Nephron progenitor cell (in vitro differentiated cells): ENCODE results near the gene FOXK2.

Experiments
- DNase-seq: peaks from one replicate; pipeline ENCODE4 v3.0.0; 2021
- H3K27ac Mint-ChIP-seq: 2 replicates; pipeline ENCODE4 v1.8.0; 2021; ENCODE audit warnings: mild to moderate bottlenecking, moderate library complexity, mixed read lengths
- H3K27me3 Mint-ChIP-seq: 2 replicates; pipeline ENCODE4 v1.8.0; 2021; ENCODE audit warnings: mild to moderate bottlenecking, low read depth, mixed read lengths; ENCODE audit not compliant: poor library complexity
- H3K36me3 Mint-ChIP-seq: 2 replicates; pipeline ENCODE4 v1.8.0; 2021; ENCODE audit warnings: low read depth, mixed read lengths
- H3K4me1 Mint-ChIP-seq: 2 replicates; pipeline ENCODE4 v1.8.0; 2021; ENCODE audit warnings: mixed read lengths
- H3K4me3 Mint-ChIP-seq: 2 replicates; pipeline ENCODE4 v1.8.0; 2021; ENCODE audit warnings: mild to moderate bottlenecking, moderate library complexity, mixed read lengths
- H3K9me3 Mint-ChIP-seq: 2 replicates; pipeline ENCODE4 v1.8.0; 2021; ENCODE audit warnings: mild to moderate bottlenecking, moderate library complexity, mixed read lengths
- TF ChIP-seq, protein P1 (sequence below): fragments of 200-600 bp; sonication (generic); IDR thresholded peaks from 2 replicates; pipeline ENCODE4 v1.5.0; 2021; ENCODE audit warnings: antibody characterized with exemption

The FOXK2 gene

DNA sequence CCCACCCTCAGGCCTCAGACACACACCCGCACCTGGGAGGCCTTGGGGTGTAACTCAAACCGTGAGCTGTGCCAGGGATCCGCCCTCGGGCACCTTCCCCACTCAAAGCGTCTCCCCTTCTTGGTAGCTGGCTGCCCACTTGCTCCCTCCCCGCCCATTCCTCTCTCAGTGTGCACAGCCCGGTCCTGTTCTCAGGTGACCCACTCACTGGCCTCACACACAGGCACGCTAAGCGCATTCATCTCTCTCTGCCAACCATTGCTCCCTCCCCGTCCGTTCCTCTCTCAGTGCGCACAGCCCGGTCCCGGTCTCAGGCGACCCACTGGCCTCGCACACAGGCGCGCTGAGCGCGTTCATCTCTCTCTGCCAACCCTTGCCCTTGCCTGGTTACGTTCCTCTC is 107.9 kb downstream of the FOXK2 start:
- Mint-ChIP-seq H3K4me3 (no peak overlapping the region), H3K9me3 (no peaks in the 10 kb centered on the region), H3K4me1 (peaks cover 6% of the 10 kb centered on the region), H3K27me3 (peaks cover 4% of the 10 kb centered on the region), H3K27ac (peak overlapping the region; percentile 6), H3K36me3 (peaks cover 56% of the 10 kb centered on the region)
- no peak for DNase-seq
- TF ChIP-seq, protein P1, sequence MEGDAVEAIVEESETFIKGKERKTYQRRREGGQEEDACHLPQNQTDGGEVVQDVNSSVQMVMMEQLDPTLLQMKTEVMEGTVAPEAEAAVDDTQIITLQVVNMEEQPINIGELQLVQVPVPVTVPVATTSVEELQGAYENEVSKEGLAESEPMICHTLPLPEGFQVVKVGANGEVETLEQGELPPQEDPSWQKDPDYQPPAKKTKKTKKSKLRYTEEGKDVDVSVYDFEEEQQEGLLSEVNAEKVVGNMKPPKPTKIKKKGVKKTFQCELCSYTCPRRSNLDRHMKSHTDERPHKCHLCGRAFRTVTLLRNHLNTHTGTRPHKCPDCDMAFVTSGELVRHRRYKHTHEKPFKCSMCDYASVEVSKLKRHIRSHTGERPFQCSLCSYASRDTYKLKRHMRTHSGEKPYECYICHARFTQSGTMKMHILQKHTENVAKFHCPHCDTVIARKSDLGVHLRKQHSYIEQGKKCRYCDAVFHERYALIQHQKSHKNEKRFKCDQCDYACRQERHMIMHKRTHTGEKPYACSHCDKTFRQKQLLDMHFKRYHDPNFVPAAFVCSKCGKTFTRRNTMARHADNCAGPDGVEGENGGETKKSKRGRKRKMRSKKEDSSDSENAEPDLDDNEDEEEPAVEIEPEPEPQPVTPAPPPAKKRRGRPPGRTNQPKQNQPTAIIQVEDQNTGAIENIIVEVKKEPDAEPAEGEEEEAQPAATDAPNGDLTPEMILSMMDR: no peak

DNA sequence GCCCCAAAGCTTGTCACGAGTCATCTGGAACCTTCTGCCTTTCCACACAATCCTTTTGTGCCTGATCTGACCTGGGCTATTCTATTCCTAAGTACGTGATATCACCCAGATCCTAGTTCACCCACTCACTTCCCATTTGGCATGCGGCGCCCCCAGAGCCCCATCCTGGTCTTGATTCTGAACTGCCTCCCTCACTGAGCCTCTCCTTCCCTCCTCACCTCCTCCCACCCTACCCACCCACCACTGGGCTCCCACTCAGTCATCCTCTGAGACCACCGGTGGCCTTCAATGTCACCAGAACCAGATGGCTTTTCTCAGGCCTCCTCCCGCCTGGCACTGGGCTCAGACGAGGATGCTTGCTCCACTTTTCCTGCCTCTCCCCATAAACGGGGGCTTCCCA is 110.2 kb downstream of the FOXK2 start:
- H3K4me1 Mint-ChIP-seq: no peaks in the 10 kb centered on the region
- H3K27me3 Mint-ChIP-seq: peaks cover 2% of the 10 kb centered on the region
- TF ChIP-seq, protein P1: no peak
- no peaks in the 10 kb centered on the region for H3K9me3 Mint-ChIP-seq
- H3K4me3 Mint-ChIP-seq: no peak overlapping the region
- peak overlapping the region; percentile 89 for H3K27ac Mint-ChIP-seq
- H3K36me3 Mint-ChIP-seq: peaks cover 51% of the 10 kb centered on the region
- DNase-seq: no peak

GRCh38 chr17:82630212-82630611 is 110.7 kb downstream of the FOXK2 start:
- DNase-seq: no peak
- Mint-ChIP-seq H3K9me3 (no peaks in the 10 kb centered on the region), H3K27ac (peak overlapping the region; percentile 68), H3K4me1 (no peaks in the 10 kb centered on the region), H3K36me3 (peaks cover 50% of the 10 kb centered on the region), H3K27me3 (peaks cover 2% of the 10 kb centered on the region), H3K4me3 (no peak overlapping the region)
- TF ChIP-seq, protein P1: no peak

DNA sequence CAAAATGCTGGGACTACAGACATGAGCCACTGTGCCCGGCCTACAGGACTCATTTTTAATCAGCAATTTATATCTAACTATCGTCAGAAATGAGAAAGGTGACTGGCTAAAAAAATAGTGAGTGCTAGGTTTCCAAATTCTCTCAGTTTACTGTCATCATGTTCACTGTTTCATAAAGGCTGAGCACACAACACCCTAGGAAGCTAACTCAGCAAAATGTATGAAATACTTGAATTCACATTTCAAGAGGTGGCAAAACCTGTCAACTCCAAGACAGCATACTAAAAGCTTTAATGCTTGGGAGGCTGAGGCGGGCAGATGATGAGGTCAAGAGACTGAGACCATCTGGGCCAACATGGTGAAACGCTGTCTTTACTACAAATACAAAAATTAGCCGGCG is 112.0 kb downstream of the FOXK2 start:
- Mint-ChIP-seq H3K4me3 (no peak overlapping the region), H3K36me3 (peaks cover 48% of the 10 kb centered on the region)
- no peak for DNase-seq

GRCh38 chr17:82632451-82632850 is 112.9 kb downstream of the FOXK2 start:
- H3K4me1 Mint-ChIP-seq: peaks cover 14% of the 10 kb centered on the region
- H3K27me3 Mint-ChIP-seq: peaks cover 2% of the 10 kb centered on the region
- DNase-seq: no peak
- H3K27ac Mint-ChIP-seq: no peak overlapping the region
- peaks cover 48% of the 10 kb centered on the region for H3K36me3 Mint-ChIP-seq
- no peaks in the 10 kb centered on the region for H3K9me3 Mint-ChIP-seq
- H3K4me3 Mint-ChIP-seq: no peak overlapping the region
- TF ChIP-seq, protein P1: no peak

More for the DNA sequence above, 112.0 kb downstream of the FOXK2 start:
- peaks cover 2% of the 10 kb centered on the region for H3K27me3 Mint-ChIP-seq
- no peak overlapping the region for H3K27ac Mint-ChIP-seq
- TF ChIP-seq, protein P1: no peak
- H3K9me3 Mint-ChIP-seq: no peaks in the 10 kb centered on the region
- peaks cover 5% of the 10 kb centered on the region for H3K4me1 Mint-ChIP-seq

DNA sequence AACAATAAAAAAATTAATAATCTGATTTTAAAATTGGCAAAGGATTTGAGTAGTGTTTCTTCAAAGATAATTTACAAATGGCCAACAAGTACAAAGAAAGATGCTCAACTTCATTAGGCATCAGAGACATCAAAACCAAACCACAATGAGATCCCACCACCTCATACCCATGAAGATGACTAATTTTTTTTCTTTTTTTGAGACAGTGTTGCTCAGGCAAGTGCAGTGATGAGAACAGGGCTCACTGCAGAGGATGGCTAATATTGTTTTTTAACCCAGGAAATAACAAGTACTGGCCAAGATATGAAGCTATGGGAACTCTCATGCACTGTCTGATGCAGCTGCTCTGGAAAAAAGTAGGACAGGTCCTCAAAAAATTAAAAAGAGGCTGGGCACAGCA is 113.8 kb downstream of the FOXK2 start:
- H3K27ac Mint-ChIP-seq: no peak overlapping the region
- no peak overlapping the region for H3K4me3 Mint-ChIP-seq
- no peak for DNase-seq
- no peaks in the 10 kb centered on the region for H3K9me3 Mint-ChIP-seq
- peaks cover 42% of the 10 kb centered on the region for H3K36me3 Mint-ChIP-seq
- TF ChIP-seq, protein P1: no peak
- peaks cover 16% of the 10 kb centered on the region for H3K4me1 Mint-ChIP-seq
- H3K27me3 Mint-ChIP-seq: peaks cover 2% of the 10 kb centered on the region
